Transverse colon (tissue), 4 donors: ENCODE data around the gene PICK1. TPM values are rescaled to one million over a fixed set of nuclear protein-coding genes. Genes with fewer than 3 reads are reported as not detected.

ENCODE experiments used
- DNase-seq: peaks from one replicate; pipeline ENCODE4 v3.0.0-alpha.2; 2019
- H3K27ac ChIP-seq, 4 donors: fragments of 200-600 bp; sonication (generic); 2 replicates each; pipeline ENCODE4 v1.5.1; 2016 to 2018; ENCODE audit warnings: inconsistent platforms in 4 of 4
- H3K27me3 ChIP-seq: fragments of 200-600 bp; sonication (generic); 2 replicates; pipeline ENCODE4 v1.5.1; 2017; ENCODE audit warnings: inconsistent platforms
- H3K36me3 ChIP-seq, 4 donors: fragments of 200-600 bp; sonication (generic); 2 replicates each; pipeline ENCODE4 v1.5.1; 2017 to 2019; ENCODE audit warnings: inconsistent platforms in 4 of 4
- H3K4me1 ChIP-seq, 4 donors: fragments of 200-600 bp; sonication (generic); 2 replicates each; pipeline ENCODE4 v1.5.1; 2017 to 2020; ENCODE audit warnings: inconsistent platforms in 4 of 4
- H3K4me3 ChIP-seq, 4 donors: fragments of 200-600 bp; sonication (generic); 1 replicate in 1 of 4; 2 replicates in 3 of 4; pipeline versions ENCODE4 v1.5.1 to v1.6.1; 2017 to 2019; ENCODE audit warnings: inconsistent platforms in 4 of 4
- H3K9me3 ChIP-seq, 2 donors: fragments of 200-600 bp; sonication (generic); 2 replicates each; pipeline ENCODE4 v1.5.1; 2017 to 2019; ENCODE audit warnings: inconsistent platforms in 2 of 2
- EP300 ChIP-seq: sonication (generic); formaldehyde crosslinking; IDR thresholded peaks from one replicate; pipeline ENCODE4 v1.6.1; 2017; ENCODE audit warnings: antibody characterized with exemption, low read depth
- POLR2A ChIP-seq: fragments of 450-650 bp; IDR thresholded peaks from one replicate; pipeline ENCODE4 v1.6.1; 2016; ENCODE audit warnings: antibody characterized with exemption, mild to moderate bottlenecking, moderate library complexity
- POLR2AphosphoS5 ChIP-seq, 3 donors: sonication (generic); formaldehyde crosslinking; IDR thresholded peaks; one replicate each; pipeline ENCODE4 v1.6.1; 2016; ENCODE audit warnings: antibody characterized with exemption in 3 of 3
- WGBS, 2 donors: methylation state at CpG; one replicate each; pipeline ENCODE4 v1.1.5; 2018; ENCODE audit warnings: low coverage in 1 of 2; 5-methylcytosine and 5-hydroxymethylcytosine counted together
- in situ Hi-C, 4 donors: fragments of 200-750 bp; cut with MboI; loops; one replicate each; pipeline versions ENCODE4 v1.15.0 to v1.15.1; 2017; ENCODE audit warnings: low sequenced_read_pairs in 3 of 4, low pct_ligation_motif_present in 1 of 4, low pct_unique_long_range_greater_than_20kb in 1 of 4
- intact Hi-C: fragments of 100-400 bp; cut with DNase I; formaldehyde crosslinking; loops from one replicate; pipeline ENCODE4 v1.15.1; 2023; ENCODE audit warnings: low total_unique reads
- total RNA-seq, 4 donors: library from RNA; depleted of rRNA; stranded (reverse); fragments of >200 nt; gene quantifications; one replicate each; pipeline ENCODE4 v1.1.0, GENCODE V29; 2016
- TF ChIP-seq, protein P1 (sequence below), 5 experiments: fragments of 200-600 bp in 3 of 5; fragments of 450-650 bp in 2 of 5; sonication (generic) in 3 of 5; IDR thresholded peaks; 1 replicate in 2 of 5; 2 replicates in 3 of 5; pipeline ENCODE4 v1.5.1; 2016 to 2017; ENCODE audit warnings: antibody characterized with exemption in 5 of 5, inconsistent platforms in 3 of 5, mild to moderate bottlenecking in 2 of 5, moderate library complexity in 1 of 5

Gene PICK1
- 100 to 1,000 TPM in 1 of 4 donors, 10 to 100 TPM in 3; 34.3 to 127 (median 69.3) TPM for total RNA-seq

DNA sequence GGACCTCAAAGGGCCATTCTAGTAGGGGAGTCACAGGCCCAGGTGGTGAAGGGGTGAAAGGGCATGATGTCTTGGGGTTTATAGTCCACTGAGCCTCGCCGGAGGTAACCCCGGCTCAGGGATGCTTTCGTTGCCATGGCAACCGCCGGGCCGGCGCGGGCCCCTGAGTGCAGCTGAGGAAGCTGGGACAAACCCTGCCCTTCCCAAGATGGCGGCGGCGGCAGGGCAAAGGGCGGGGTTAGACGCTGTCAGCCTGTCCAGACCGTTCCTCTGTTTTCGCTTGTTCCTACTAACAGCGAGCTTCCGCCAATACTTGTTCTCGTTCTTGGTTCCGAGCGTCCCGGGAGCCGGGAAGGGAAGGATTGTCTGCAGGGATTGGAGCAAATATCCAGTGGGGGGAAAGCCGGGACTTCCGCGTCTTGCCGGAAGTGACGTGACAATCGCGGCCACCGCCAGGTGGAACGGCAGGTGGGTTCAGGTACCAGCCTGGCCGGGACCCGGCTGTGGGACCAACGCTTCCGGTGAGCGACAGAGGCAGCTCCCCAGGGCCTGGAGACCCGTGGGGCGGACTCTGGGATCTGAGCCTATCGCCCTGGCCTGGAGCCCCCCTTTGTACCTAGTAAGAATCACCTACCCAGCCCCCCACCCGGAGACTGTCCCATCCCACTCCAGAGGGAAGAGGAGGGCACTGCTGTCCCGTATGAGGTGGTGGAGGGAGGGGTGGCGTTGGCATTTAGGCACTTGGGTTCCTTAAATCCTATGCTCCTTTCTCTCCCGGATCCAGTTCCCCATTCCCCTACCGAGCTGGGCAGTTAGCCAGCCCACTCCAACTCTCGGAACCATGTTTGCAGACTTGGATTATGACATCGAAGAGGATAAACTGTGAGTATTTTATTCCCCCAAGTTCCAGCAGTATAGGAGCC is at the start of gene PICK1:
TSS of gene PICK1 (plus strand) at position 436 of the 923 bp plus-strand sequence. CDS start at position 842, 406 bp downstream.
- no peaks in the 10 kb centered on the region for H3K27me3 ChIP-seq
- H3K4me3 ChIP-seq = peak within 1 kb of the TSS; percentile 44 to 61 (median 52)
- peak within 1 kb of the TSS; percentile 74 to 85 (median 83) for H3K27ac ChIP-seq
- H3K9me3 ChIP-seq = no peaks in the 10 kb centered on the region
- no peaks in the 10 kb centered on the region for H3K36me3 ChIP-seq
- 3 to 14% methylated on average over 1 to 45 of the region's 47 CpGs for WGBS, 2 donors
- peaks cover 4 to 13% (median 5%) of the 10 kb centered on the region in 4 donors for H3K4me1 ChIP-seq
- intact Hi-C loops = loop anchor here (10.0 kb wide), 1 partner anchor 298 kb away; no protein-coding TSS in a partner anchor
- TF ChIP-seq POLR2AphosphoS5 (IDR thresholded peaks at IDR 0.05) (peak in 2 of 3 donors; percentile 77 to 79), POLR2A (peak; percentile 59), EP300 (no peak)
- TF ChIP-seq, protein P1, sequence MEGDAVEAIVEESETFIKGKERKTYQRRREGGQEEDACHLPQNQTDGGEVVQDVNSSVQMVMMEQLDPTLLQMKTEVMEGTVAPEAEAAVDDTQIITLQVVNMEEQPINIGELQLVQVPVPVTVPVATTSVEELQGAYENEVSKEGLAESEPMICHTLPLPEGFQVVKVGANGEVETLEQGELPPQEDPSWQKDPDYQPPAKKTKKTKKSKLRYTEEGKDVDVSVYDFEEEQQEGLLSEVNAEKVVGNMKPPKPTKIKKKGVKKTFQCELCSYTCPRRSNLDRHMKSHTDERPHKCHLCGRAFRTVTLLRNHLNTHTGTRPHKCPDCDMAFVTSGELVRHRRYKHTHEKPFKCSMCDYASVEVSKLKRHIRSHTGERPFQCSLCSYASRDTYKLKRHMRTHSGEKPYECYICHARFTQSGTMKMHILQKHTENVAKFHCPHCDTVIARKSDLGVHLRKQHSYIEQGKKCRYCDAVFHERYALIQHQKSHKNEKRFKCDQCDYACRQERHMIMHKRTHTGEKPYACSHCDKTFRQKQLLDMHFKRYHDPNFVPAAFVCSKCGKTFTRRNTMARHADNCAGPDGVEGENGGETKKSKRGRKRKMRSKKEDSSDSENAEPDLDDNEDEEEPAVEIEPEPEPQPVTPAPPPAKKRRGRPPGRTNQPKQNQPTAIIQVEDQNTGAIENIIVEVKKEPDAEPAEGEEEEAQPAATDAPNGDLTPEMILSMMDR (IDR thresholded peaks at IDR 0.05) = peak in 3 of 5 experiments; percentile 22 to 66 (median 43)
- in situ Hi-C loops = loop anchor here in 3 of 4 donors (10.0 to 25.0 kb wide), 3 partner anchors 298 to 518 kb away; partner anchors contain the start of gene DMC1 (in 2 of the 3)
- DNase-seq = peak; percentile 85

DNA sequence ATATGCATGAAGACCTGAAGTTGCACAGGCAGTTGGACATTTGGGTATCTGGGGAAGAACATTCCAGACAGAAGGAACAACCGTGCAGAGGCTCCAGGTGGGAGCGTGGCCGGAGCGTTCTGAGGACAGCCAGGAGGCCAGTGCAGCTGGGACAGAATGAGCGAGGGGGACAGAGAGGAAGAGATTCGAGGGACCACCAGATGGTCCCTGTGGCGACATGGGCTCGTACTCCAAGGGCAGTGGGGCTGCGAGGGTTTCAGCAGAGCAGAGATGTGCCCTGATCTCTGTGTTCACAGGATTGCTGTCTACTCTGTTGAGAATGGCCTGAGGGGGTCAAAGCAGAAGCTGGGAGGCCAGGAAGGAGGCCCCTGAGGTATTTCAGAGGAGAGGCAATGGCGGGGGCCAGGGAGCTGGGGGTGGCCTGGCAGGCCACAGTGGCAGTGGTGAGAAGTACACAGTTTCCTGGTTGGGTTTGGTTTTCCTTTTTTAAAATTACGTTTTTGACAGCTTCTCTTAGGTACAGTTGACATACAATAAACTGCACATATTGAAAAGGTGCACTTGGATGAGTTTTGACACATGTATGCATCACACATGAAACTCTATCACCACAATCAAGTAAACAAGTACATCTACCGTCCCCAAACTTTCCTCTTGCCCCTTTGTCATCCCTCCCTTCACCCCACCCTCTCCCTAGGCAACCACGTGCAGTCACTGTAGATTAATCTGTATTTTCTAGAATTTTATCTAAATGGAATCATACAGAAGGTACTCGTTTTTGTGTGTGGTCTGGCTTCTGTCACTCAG is 48.0 kb upstream of the PICK1 start:
- intact Hi-C loops (no loop called here), in situ Hi-C loops (no loop called here)
- Histone ChIP-seq H3K4me1 (no peaks in the 10 kb centered on the region), H3K27ac (no peak overlapping the region), H3K9me3 (no peaks in the 10 kb centered on the region), H3K27me3 (no peaks in the 10 kb centered on the region), H3K4me3 (no peak overlapping the region), H3K36me3 (no peaks in the 10 kb centered on the region)
- DNase-seq = no peak
- 77 to 80% methylated on average over 7 to 14 of the region's 14 CpGs for WGBS, 2 donors
- no peak for TF ChIP-seq POLR2A

DNA sequence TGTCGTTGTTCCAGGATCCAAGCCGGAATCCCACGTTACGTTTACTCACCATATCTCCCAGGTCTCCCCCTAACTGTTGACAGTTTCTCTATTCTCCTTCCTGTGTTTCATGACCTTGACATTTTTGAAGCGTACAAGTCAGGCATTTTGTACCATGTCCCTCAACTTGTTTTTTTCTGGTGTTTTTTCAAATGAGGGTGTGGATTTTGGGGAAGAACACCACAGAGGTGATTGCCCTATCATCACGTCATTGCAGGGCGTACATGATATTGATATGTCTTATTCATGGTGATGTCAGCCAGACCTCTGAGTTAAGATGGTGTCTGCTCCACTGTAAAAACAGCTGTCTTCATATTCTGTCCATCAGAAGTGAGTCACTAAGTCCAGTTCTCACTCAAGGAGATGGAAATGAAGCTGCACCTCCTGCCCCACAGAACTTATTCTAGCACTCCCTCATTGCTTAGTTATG is 44.6 kb upstream of the PICK1 start:
- H3K4me3 ChIP-seq = no peak overlapping the region
- in situ Hi-C loops (no loop called here), intact Hi-C loops (no loop called here)
- 88 to 96% methylated on average over 7 of the region's 7 CpGs for WGBS, 2 donors
- H3K27me3 ChIP-seq = no peaks in the 10 kb centered on the region
- TF ChIP-seq POLR2A = no peak
- no peak for TF ChIP-seq EP300
- H3K9me3 ChIP-seq = no peaks in the 10 kb centered on the region
- no peak for DNase-seq
- peaks cover 8 to 18% (median 14%) of the 10 kb centered on the region in 4 donors for H3K4me1 ChIP-seq
- no peaks in the 10 kb centered on the region for H3K36me3 ChIP-seq
- H3K27ac ChIP-seq = no peak overlapping the region

DNA sequence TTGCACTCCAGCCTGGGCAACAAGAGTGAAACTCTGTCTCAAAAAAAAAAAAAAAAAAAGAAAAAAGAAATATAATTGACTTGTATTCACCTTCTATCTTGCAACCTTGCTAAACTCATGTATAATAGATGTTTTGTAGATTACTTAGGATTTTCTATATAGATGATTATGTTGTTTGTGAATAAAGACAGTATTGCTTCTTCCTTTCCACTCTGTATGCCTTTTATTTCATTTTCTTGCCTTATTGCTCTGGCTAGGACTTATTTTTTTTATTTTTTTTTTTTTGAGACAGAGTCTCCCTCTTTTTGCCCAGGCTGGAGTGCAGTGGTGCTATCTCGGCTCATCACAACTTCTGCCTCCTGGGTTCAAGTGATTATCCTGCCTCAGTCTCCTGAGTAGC is 43.1 kb upstream of the PICK1 start:
- 89 to 95% methylated on average over 1 of the region's 1 CpG for WGBS, 2 donors
- DNase-seq = no peak
- in situ Hi-C loops = no loop called here

More for the DNA sequence above, 43.1 kb upstream of the PICK1 start:
- Histone ChIP-seq H3K27me3 (no peaks in the 10 kb centered on the region), H3K4me3 (no peak overlapping the region), H3K9me3 (no peaks in the 10 kb centered on the region), H3K27ac (no peak overlapping the region), H3K36me3 (no peaks in the 10 kb centered on the region), H3K4me1 (peaks cover 8 to 21% (median 17%) of the 10 kb centered on the region in 4 donors)
- intact Hi-C loops = no loop called here
- TF ChIP-seq, protein P1 (IDR thresholded peaks at IDR 0.05) = no peak
- TF ChIP-seq EP300 = no peak
- no peak for TF ChIP-seq POLR2A
- no peak for TF ChIP-seq POLR2AphosphoS5 (IDR thresholded peaks at IDR 0.05)
